Right lobe of liver (tissue), 6 donors: Measurements from ENCODE around the gene PARD6B. TPM values are rescaled to one million over a fixed set of nuclear protein-coding genes. Genes with fewer than 3 reads are reported as not detected.
"Not testable (repeated sequence)": the region's sequence is repeated elsewhere in the genome, so short reads cannot be mapped to it uniquely, and the experiment has no call there.

Experiments
- ATAC-seq, 4 donors: fragments of 200-7000 bp; cut with Tn5 transposase; one replicate each; pipeline ENCODE4 v1.9.1; 2020; ENCODE audit warnings: mild to moderate bottlenecking in 4 of 4, moderate library complexity in 4 of 4
- DNase-seq, 3 donors: peaks; one replicate each; pipeline ENCODE4 v3.0.0-alpha.2; 2020
- H3K27ac ChIP-seq, 3 donors: fragments of 200-600 bp; one replicate each; pipeline ENCODE4 v1.8.0; 2022
- H3K27me3 ChIP-seq, 2 donors: fragments of 200-600 bp; one replicate each; pipeline ENCODE4 v1.8.0; 2022
- H3K36me3 ChIP-seq, 4 donors: fragments of 200-600 bp; sonication (generic) in 1 of 4; one replicate each; pipeline versions ENCODE4 v1.5.1 to v1.8.0; 2017 to 2022; ENCODE audit warnings: control low read depth in 1 of 4
- H3K4me1 ChIP-seq, 4 donors: fragments of 200-600 bp; sonication (generic) in 1 of 4; one replicate each; pipeline versions ENCODE4 v1.5.1 to v1.8.0; 2017 to 2022; ENCODE audit warnings: control low read depth in 1 of 4
- H3K4me3 ChIP-seq, 3 donors: fragments of 200-600 bp; one replicate each; pipeline ENCODE4 v1.8.0; 2022
- H3K9me3 ChIP-seq, 4 donors: fragments of 200-600 bp; sonication (generic) in 1 of 4; one replicate each; pipeline versions ENCODE4 v1.5.1 to v1.8.0; 2017 to 2022; ENCODE audit warnings: control low read depth in 1 of 4
- CTCF ChIP-seq, 4 donors: fragments of 200-600 bp in 3 of 4; fragments of 450-650 bp in 1 of 4; IDR thresholded peaks; one replicate each; pipeline versions ENCODE4 v1.5.1 to v1.8.0; 2016 to 2022; ENCODE audit warnings: antibody characterized with exemption in 4 of 4, mild to moderate bottlenecking in 2 of 4
- POLR2A ChIP-seq: fragments of 450-650 bp; IDR thresholded peaks from one replicate; pipeline ENCODE4 v1.6.1; 2017; ENCODE audit warnings: antibody characterized with exemption, mild to moderate bottlenecking
- WGBS: methylation state at CpG from one replicate; pipeline ENCODE4 v1.1.6; 2018; ENCODE audit warnings: low coverage, low lambda C conversion rate; ENCODE audit not compliant: insufficient coverage; ENCODE audit errors: missing lambda C conversion rate; 5-methylcytosine and 5-hydroxymethylcytosine counted together
- intact Hi-C, 2 donors: fragments of 100-400 bp; cut with DNase I; formaldehyde crosslinking; loops; one replicate each; pipeline versions ENCODE4 v1.11.2 to v1.14.1; 2022
- total RNA-seq, 6 experiments: library from RNA; depleted of rRNA in 2 of 6; stranded (reverse); fragments of >200 nt in 2 of 6; fragmentation: NEBNext Ultra II Directional in 3 of 6; extraction: Animal tissue kit (Norgen Biotek cat#: 25700) in 3 of 6; gene quantifications; one replicate each; pipeline versions ENCODE4 v1.1.0 to v1.2.4, GENCODE V29; 2016 to 2023
- donor health status: DM: no; HTN: yes; CAD: no.
- donor health status: DM: no; HTN: no; CAD: no.
- donor health status: DM: no; HTN: no; CAD: no.
- donor health status: DM: no; HTN: yes; CAD: no.
- donor health status: DM: no; HTN: yes; CAD: no.

PARD6B gene
- total RNA-seq, 6 experiments from 2014 or later, result 6.6 to 11.1 (median 8.5) TPM

DNA sequence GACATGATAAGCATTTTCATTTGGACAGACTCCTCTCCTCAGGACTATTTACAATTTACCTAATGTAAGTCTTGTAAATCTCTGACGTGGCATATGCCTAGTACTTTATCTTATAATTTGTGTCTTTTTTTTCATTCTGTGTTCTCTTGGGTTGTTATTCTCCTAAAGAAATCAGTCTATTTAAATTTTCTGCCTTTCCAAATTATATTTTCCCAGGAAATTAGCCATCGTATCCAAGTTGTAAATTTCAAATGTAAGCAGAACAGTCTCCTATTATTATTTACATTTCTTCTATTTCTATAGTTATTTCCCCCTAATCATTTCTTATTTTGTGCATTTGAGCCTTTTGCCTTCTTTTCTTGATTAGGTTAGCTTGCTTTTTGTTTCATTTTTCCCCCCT, 46.0 kb downstream of the PARD6B start:
- H3K27me3 ChIP-seq, result no peaks in the 10 kb centered on the region
- ATAC-seq (no peak), DNase-seq (no peak)
- H3K36me3 ChIP-seq, result no peaks in the 10 kb centered on the region
- H3K27ac ChIP-seq, result no peak overlapping the region
- intact Hi-C loops, result no loop called here
- H3K4me1 ChIP-seq, result no peaks in the 10 kb centered on the region
- no peak for TF ChIP-seq POLR2A
- no peak for TF ChIP-seq CTCF (IDR thresholded peaks at IDR 0.05)
- H3K9me3 ChIP-seq, result no peaks in the 10 kb centered on the region
- WGBS, result 60% methylated on average over 2 of the region's 2 CpGs
- H3K4me3 ChIP-seq, result no peak overlapping the region

DNA sequence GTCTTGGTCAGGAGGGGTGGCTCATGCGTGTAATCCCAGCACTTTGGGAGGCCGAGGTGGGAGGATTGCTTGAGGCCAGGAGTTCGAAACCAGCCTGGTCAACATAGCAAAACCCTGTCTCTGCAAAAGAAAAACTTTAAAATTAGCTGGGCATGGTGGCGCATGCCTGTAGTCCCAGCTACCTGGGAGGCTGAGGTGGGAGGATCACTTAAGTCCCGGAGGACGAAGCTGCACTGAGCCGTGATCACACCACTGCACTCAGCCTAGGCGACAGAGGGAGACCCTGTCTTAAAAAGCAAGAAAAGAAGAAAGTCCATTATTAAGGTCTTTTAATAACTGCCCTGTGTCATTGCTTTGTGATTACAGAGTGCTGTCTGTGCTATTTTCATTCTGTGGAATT, 47.6 kb downstream of the PARD6B start:
- intact Hi-C loops, H3K36me3 ChIP-seq, H3K27me3 ChIP-seq, H3K4me1 ChIP-seq, H3K4me3 ChIP-seq, H3K27ac ChIP-seq, ATAC-seq, H3K9me3 ChIP-seq: not testable (repeated sequence)
- DNase-seq, result peak in 1 of 3 donors; percentile 2
- 92% methylated on average over 5 of the region's 8 CpGs for WGBS

GRCh38 chr20:50783390-50783789, 52.0 kb downstream of the PARD6B start:
- no peak for TF ChIP-seq POLR2A
- no peak for TF ChIP-seq CTCF (IDR thresholded peaks at IDR 0.05)
- intact Hi-C loops, result no loop called here
- H3K36me3 ChIP-seq, result no peaks in the 10 kb centered on the region
- H3K4me1 ChIP-seq, result peaks cover 0 to 3% (median 2%) of the 10 kb centered on the region in 4 donors
- WGBS, result 93% methylated on average over 2 of the region's 2 CpGs
- no peak overlapping the region for H3K27ac ChIP-seq
- DNase-seq (peak in 1 of 3 donors; percentile 26), ATAC-seq (no peak)
- no peaks in the 10 kb centered on the region for H3K27me3 ChIP-seq
- H3K4me3 ChIP-seq, result no peak overlapping the region
- no peaks in the 10 kb centered on the region for H3K9me3 ChIP-seq

DNA sequence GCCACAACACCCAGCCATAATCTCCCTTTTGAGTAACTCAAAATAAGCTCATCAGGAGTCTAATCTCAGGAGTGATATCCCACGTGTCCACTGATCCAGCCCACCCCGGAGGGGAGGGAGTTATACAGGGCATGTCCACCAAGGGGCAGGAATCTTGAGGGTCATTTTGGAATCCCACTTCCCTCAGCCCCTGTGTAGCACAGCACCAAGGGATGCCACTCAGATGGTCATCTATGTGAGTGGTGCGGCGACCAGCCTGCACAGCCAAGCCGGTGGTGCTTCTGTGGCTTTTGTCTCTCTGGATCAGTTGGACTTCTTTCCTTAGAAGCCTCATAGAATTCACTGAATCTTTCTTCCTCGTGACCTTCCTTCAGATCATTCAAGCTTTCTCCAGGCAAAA, 52.5 kb downstream of the PARD6B start:
- no peaks in the 10 kb centered on the region for H3K36me3 ChIP-seq
- no peak for ATAC-seq
- WGBS, result 98% methylated on average over 5 of the region's 6 CpGs
- H3K4me3 ChIP-seq, result no peak overlapping the region
- no peak overlapping the region for H3K27ac ChIP-seq
- H3K9me3 ChIP-seq, result no peaks in the 10 kb centered on the region
- H3K27me3 ChIP-seq, result no peaks in the 10 kb centered on the region
- TF ChIP-seq POLR2A (no peak), CTCF (IDR thresholded peaks at IDR 0.05) (no peak)
- peak in 1 of 3 donors; percentile 10 for DNase-seq
- intact Hi-C loops, result no loop called here
- peaks cover 0 to 4% (median 2%) of the 10 kb centered on the region in 4 donors for H3K4me1 ChIP-seq

GRCh38 chr20:50784464-50784863, 53.1 kb downstream of the PARD6B start:
- WGBS, result 87% methylated on average over 4 of the region's 4 CpGs
- TF ChIP-seq POLR2A, result no peak
- TF ChIP-seq CTCF (IDR thresholded peaks at IDR 0.05), result no peak
- Histone ChIP-seq H3K4me1 (peaks cover 0 to 4% (median 2%) of the 10 kb centered on the region in 4 donors), H3K4me3 (no peak overlapping the region), H3K27me3 (no peaks in the 10 kb centered on the region), H3K9me3 (no peaks in the 10 kb centered on the region), H3K27ac (no peak overlapping the region), H3K36me3 (no peaks in the 10 kb centered on the region)
- intact Hi-C loops, result no loop called here
- ATAC-seq, result no peak
- DNase-seq, result no peak
